Omental fat pad (tissue), 4 donors: ENCODE measurements around the gene SLC44A2. TPM values are rescaled to one million over a fixed set of nuclear protein-coding genes. Genes with fewer than 3 reads are reported as not detected.
A peak's percentile ranks its signal among the peaks of the same experiment; 100 is the strongest.
"Not testable (repeated sequence)": the region's sequence is repeated elsewhere in the genome, so short reads cannot be mapped to it uniquely, and the experiment has no call there.

Source experiments
- ATAC-seq: fragments of 150-250 bp; one replicate; pipeline ENCODE4 v1.9.1; 2016; ENCODE audit warnings: mild to moderate bottlenecking, moderate library complexity; ENCODE audit not compliant: low FRiP score
- DNase-seq: peaks from one replicate; pipeline ENCODE4 v3.0.0-alpha.2; 2019; ENCODE audit warnings: low spot score
- total RNA-seq, 4 donors: library from RNA; depleted of rRNA; stranded (reverse); fragments of >200 nt; gene quantifications; one replicate each; pipeline ENCODE4 v1.1.0, GENCODE V29; 2016
- TF ChIP-seq, protein P1 (sequence below), 3 donors: fragments of 450-650 bp; IDR thresholded peaks; one replicate each; pipeline ENCODE4 v1.5.1; 2016 to 2017; ENCODE audit warnings: antibody characterized with exemption in 3 of 3, mild to moderate bottlenecking in 3 of 3, moderate library complexity in 2 of 3

SLC44A2 gene
- total RNA-seq, 4 donors from 2014 or later = 49.3 to 114 (median 85.0) TPM

DNA sequence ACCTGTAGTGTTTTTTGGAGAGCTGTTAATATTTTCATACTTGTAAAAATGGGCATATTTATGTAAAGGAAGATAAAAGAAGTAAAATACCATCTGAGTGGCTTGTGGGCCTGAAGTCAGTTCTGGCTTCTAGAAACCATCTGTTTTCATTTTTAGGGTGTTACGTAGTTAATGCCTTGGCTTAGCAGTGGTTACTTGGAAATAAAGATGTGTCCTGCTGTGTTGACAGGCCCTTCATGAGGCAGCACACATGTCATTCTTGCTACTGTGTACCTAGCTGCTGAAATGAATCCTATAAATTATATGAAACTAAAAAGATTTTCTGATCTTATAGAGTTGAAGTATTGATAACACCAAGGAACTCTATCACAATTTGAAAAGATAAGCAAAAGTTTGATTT lies 44.8 kb downstream of the SLC44A2 start:
- ATAC-seq (no peak), DNase-seq (no peak)
- TF ChIP-seq, protein P1, sequence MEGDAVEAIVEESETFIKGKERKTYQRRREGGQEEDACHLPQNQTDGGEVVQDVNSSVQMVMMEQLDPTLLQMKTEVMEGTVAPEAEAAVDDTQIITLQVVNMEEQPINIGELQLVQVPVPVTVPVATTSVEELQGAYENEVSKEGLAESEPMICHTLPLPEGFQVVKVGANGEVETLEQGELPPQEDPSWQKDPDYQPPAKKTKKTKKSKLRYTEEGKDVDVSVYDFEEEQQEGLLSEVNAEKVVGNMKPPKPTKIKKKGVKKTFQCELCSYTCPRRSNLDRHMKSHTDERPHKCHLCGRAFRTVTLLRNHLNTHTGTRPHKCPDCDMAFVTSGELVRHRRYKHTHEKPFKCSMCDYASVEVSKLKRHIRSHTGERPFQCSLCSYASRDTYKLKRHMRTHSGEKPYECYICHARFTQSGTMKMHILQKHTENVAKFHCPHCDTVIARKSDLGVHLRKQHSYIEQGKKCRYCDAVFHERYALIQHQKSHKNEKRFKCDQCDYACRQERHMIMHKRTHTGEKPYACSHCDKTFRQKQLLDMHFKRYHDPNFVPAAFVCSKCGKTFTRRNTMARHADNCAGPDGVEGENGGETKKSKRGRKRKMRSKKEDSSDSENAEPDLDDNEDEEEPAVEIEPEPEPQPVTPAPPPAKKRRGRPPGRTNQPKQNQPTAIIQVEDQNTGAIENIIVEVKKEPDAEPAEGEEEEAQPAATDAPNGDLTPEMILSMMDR (IDR thresholded peaks at IDR 0.05) = no peak

DNA sequence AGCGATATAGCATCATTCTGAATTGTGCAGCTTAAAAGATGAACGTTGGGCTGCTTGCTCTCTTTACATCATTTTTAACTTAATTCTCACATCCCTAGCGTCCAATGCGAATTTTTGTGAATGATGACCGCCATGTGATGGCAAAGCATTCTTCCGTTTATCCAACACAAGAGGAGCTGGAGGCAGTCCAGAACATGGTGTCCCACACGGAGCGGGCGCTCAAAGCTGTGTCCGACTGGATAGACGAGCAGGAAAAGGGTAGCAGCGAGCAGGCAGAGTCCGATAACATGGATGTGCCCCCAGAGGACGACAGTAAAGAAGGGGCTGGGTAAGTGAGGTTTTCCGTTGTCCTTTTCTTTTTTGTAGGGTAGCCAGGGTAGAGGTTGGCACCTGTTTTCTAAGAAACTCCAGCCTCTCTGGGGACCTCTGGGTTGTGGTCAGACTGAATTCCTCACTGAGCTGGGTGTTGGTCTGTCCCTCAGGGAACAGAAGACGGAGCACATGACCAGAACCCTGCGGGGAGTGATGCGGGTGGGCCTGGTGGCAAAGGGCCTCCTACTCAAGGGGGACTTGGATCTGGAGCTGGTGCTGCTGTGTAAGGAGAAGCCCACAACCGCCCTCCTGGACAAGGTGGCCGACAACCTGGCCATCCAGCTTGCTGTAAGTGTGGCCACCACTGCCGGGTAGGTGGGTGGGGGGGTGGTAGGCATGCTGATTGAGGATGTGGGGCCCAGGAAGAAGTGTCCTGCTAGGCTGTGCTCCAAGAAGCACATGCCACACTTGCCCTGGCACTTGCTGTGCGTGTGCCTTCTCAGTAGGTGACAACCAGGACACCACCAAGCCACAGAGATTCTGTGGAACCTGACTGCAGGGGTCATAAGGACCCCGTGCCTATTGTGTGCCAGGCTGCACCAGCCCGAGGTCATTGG lies 45.8 kb downstream of the SLC44A2 start:
- TF ChIP-seq, protein P1 (IDR thresholded peaks at IDR 0.05) = no peak
- no peak for DNase-seq
- no peak for ATAC-seq

DNA sequence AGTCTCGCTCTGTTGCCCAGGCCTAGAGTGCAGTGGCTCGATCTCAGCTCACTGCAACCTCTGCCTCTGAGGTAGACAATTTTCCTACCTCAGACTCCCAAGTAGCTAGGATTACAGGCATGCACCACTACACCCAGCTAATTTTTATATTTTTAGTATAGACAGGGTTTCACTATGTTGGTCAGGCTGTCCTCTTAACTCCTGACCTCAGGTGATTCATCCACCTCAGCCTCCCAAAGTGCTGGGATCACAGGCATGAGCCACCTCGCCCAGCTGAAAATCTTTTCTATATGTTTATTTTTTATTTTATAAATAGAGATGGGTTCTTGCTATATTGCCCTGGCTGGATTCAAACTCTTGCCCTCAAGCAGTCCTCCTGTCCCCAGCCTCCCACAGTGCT lies 46.6 kb downstream of the SLC44A2 start:
- not testable (repeated sequence) for DNase-seq, ATAC-seq

DNA sequence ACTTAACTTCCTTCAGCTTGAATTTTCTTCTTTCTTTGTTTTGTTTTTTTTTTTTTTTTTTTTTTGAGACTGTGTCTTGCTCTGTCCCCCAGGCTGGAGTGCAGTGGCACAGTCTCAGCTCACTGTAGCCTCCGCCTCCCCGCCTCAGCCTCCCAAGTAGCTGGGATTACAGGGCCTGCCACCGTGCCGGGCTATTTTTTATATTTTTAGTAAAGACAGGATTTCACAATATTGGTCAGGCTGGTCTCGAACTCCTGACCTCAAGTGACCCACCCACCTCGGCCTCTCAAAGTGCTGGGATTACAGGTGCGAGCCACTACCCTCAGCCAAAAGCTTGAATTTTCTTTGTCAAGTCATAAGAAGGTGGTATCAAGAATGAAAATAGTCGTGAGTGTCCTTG lies 49.9 kb downstream of the SLC44A2 start:
- DNase-seq, ATAC-seq: not testable (repeated sequence)

DNA sequence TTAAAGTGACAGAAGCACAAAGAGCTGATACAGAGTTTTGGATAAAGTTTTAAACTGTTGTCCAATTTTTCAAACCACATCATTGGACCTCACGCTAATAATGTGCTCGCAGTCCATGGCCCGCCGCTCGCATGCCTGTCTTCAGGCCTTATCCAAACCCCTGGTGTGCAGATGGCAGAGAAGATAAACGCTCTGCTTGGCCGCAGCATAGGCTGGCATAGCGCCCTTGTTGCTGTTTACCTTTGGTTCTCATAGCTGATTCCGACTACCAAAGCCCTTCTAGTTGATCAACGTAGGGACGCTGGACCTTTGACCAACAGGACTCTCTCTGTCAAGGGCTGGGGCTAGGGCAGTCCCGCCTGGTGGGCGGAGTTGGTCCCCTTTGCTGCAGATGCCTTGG lies 52.4 kb downstream of the SLC44A2 start:
- DNase-seq (no peak), ATAC-seq (no peak)
- TF ChIP-seq, protein P1 (IDR thresholded peaks at IDR 0.05) = no peak

DNA sequence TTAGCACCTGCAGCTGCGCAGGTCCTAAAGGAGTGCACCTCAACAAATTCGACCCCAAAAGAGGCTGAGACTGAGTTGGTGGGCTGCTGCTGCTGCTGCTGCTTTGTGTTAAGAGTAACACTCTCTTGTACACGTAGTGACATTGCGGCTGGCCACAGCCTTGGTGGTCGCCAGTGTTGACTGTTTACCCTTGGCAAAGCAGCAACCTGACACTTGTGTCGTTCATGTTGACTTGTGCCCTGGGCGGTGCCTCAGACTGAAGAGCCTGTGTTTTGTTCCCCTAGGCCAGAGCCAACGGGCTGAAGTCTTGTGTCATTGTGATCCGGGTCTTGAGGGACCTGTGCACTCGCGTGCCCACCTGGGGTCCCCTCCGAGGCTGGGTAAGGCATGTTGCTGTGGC lies 53.5 kb downstream of the SLC44A2 start:
- ATAC-seq = no peak
- TF ChIP-seq, protein P1 (IDR thresholded peaks at IDR 0.05) = no peak
- DNase-seq = no peak

DNA sequence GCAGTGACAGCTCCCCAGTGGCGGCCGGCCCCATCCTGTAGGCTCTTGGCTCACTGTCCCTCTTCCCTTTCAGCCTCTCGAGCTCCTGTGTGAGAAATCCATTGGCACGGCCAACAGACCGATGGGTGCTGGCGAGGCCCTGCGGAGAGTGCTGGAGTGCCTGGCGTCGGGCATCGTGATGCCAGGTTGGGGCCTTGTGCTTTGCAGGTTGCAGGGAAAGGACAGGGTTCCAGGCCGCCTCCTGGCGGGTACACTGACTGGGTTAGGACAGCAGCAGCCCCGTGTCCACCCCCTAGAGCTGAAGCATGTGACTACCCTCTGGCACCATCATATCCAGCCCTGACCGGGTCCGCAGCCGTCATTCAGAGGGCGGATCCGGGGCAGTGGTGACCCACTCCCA lies 54.4 kb downstream of the SLC44A2 start:
- peak; percentile 18 for ATAC-seq

More for the DNA sequence above, 54.4 kb downstream of the SLC44A2 start:
- no peak for DNase-seq
- TF ChIP-seq, protein P1 (IDR thresholded peaks at IDR 0.05) = no peak
